Dedifferentiated amniotic fluid mesenchymal stem cell (primary cell): ENCODE data around the gene PDE6C.

Experiments used
- DNase-seq: peaks from one replicate; pipeline ENCODE4 v3.0.0-alpha.2; 2016; ENCODE audit errors: extremely low spot score

Gene PDE6C

DNA sequence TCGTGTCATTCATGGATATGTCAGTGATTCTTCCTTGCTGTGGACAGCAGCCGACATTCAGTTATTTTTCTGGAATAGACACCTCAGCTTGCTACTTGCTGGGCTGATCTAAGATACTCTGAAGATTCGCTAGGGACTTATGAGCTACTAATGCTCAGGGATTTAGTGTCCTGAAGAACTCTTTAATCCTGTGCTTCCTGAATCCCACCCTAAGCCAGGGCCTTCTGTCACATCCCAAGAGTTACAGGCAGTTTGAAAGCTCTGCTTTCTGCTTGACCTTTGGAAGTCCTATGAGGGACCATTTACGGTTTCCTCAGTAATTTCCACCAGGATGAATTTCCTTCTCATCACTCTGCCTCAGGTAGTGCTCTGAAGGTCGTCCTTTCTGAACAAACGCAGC, at the start of gene PDE6C:
Gene PDE6C, plus strand, starts transcription at position 227 of the 400 bp plus-strand sequence. CDS start 189 bp downstream, outside the sequence.
- DNase-seq: no peak

DNA sequence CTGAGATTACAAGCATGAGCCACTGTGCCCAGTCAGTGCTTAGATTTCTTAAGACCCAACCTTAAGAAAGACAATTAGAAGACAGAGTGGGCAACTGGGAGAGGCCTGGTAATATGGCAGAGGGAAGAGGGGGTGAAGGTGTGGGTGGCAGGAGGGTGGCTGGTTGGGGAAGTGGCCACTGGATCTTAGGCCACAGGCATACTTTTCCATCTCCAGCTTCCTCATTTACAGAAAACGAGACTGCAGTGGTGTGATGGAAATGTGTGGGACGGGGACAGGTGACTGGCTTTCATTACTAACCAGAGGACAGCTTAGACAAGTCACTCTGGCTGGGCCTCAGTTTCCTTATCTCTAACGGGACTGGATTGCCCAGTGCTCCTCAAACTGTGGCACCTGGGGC, 46.9 kb upstream of the PDE6C start:
- no peak for DNase-seq

- no peak for DNase-seq
These were observed 45.7 kb upstream of the PDE6C start, which contains the start of gene FFAR4 for GRCh38 chr10:93566435-93567276. Gene FFAR4, plus strand, starts transcription at chr10:93566665. Its CDS starts 56 bp downstream, at chr10:93566721.

DNA sequence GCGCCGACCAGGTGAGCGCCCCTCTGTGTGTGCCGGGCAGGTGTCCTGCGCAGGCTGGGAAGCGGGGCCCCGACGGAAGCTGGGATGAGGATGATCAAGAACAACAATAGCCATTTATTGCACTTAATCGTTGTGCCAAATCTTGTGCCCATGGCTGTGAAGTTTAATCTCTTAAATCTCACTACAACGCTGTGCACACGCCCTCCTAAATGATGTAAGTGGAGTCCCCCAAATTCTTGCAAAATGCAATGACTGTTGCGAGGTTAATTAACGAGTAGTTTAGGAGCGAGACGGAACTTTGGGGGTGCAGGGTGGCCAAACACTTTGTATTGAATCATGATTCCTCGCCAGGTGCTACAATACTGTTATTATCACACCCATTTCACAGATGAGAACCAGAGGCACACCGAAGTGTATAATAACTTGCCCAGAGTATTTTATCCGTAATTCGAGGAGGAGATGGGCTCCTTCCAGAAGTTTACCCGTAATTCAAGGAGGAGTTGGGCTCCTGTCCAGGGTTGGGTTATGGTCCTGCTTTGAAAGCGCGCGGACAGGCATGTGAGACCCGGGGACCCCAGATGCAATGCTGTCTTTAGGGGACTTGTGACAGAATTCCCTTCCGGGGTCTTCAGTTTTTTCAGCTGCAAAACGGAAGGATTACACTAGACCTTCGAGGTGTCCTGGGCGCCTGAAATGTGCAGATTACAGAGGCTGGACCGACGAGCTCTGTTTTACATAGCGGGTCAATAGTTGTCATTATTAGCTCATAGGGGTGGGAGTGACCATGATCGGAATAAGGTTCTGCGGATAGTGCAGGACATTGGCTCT, 44.8 kb upstream of the PDE6C start:
- no peak for DNase-seq

- no peak for DNase-seq
These were observed 44.3 kb upstream of the PDE6C start for GRCh38 chr10:93568105-93568390.

DNA sequence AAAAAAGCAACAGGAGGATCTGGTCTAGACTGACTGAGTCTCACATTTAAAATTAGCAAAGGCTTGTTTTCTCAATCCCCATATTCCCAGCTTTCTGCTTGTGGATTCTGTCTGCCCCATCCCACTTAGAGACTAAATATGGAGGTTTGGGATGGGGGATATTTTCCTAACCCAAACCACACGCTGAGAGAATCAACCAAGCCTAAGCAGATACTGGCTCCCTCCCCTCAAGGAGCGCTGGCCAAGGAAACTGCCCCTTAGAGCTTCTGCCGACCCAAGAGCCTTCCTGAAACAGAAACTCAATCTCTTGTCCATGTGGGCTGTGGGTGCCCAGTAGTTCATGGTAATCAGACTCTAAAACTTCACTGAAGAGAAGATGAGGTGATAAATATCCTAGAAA, 42.0 kb upstream of the PDE6C start:
- DNase-seq: no peak

- DNase-seq: no peak
These were observed 39.7 kb upstream of the PDE6C start for GRCh38 chr10:93572606-93573005.

DNA sequence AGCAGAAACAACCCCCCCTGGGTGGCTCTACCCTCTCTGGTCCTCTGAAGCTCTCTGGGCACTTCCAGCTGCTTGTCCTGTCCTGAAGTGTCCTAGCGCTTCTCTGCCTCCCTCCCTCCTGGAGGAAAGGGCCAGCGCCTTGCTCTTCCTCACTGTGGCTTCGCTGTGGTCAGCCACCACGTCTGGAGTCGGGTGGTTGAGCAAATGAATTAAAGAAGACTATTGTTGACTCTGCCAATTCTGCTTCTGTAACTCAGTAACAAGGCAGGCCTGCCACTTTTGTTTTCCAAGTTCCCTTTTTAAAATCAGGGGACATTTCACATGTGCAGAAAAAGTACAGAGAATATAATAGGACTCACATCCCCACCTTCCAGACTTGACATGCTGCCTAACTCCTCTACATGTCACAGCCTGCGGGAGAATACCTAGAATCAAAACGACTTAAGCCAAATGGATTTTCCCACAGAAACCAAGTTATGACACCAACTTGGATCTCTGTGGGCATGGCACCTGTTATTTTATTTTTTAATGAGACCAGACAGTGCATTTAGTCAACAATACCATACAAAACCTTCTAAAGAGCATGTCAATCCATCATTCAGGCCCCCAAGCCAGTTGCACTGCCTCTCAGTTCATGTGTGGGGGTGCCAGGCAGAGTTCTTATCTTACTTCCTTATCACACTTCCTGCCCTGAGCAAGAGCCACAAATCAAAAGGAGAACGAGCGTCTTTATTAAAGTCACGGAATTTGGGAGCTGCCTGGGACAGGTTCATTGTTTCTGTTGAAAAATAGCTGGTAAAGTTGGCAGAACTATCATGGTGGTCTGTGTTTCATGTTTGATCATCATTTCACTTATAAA, 39.1 kb upstream of the PDE6C start:
- no peak for DNase-seq

DNA sequence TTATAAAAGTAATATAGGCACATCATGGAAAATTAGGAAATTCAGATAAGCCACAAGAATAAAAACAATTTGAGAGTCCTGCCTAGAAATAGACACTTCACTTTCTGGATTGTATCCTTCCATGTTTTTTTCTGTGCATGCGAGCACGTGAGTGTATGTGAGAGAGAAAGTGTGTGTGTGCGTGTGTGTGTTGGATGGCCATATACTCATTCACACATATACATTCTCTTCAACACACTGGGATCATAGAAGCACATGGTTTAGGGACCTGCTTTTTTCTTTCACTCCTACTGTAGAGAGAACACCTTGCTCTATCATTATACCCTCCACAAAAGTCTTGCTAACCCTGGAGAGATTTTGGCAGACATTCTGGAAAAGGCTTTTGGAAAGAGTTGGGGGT, 38.4 kb upstream of the PDE6C start:
- DNase-seq: no peak

- no peak for DNase-seq
These were observed 35.4 kb upstream of the PDE6C start for GRCh38 chr10:93576888-93577287.

- DNase-seq: no peak
These were observed 34.8 kb upstream of the PDE6C start for GRCh38 chr10:93577565-93577964.

- no peak for DNase-seq
These were observed 33.2 kb upstream of the PDE6C start for GRCh38 chr10:93579089-93579488.

DNA sequence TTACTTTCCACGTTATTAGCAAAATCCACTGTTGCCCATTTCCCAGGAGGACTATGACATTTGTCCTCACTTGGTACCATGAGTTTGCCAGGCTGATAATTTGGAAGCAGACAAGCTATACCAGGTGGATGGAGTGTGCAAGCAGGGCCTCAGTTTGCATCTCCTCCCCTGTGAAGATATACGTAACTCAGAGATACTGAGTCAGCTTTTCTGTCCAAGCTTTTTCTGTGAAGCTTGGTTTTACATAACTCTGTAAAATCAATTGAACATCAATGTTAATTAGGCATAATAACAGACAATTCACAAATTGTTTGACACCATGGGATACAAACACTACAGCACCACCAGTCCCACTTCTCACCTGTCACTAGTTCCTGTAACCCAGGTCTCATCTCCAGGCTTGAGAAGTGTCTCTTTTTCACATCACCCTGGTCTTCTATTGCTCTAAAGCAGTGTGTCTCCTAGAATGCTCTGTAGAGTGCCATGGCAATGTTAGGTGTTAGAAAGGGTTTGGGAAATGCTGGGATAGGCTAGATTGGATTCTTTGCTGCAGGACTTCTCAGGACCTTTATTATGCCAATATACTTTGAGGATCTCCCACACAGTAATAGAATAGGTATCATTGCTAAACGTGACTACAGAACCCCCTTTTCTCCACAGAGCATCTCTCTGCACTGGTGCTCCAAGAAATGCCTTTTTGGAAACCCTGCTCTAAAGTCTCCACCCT, 32.2 kb upstream of the PDE6C start:
- no peak for DNase-seq

GRCh38 chr10:93580828-93581227, 31.5 kb upstream of the PDE6C start:
- no peak for DNase-seq

GRCh38 chr10:93584445-93584844, 27.9 kb upstream of the PDE6C start:
- DNase-seq: no peak

DNA sequence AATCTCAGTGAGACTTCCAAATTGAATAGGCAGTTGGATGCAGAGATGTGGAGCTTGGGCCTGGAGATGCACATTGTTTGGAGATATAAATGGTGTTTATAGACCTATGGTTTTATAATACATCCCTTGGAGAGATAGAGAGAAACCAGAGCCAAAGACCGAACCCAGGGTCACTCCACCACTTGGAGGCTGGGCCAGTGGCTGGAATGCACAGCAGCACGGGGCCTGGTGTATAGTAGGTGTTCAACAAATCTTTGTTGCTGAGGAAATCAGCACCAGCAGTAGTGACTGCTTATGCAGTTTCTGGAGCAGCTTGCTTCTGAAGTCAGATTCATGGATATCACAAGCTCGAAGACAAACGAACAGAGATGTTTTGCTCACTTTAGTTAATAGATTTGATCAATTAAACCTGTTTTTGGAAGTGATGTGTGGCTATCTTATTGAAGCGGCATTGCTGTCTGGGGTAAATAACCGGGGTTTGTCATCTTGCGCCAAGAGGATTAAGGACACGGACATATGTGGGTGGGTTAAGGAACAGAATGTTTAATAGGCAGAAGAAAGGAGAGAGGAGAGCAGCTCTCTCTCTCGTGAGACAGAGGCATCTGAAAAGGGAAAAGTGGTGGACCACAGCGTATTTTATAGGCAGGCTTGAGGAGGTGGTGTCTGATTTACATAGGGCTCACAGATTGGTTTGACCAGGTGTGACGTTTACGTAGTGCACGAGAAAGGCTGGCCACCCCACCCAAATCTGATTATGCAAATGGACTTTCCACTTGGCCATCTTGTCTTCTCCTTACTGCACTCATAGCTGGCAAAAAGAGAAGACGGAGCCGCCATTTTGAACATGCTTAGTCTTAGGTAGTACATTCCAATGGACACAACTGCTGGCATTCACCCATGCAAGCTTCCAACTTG, 22.4 kb upstream of the PDE6C start:
- DNase-seq: no peak

DNA sequence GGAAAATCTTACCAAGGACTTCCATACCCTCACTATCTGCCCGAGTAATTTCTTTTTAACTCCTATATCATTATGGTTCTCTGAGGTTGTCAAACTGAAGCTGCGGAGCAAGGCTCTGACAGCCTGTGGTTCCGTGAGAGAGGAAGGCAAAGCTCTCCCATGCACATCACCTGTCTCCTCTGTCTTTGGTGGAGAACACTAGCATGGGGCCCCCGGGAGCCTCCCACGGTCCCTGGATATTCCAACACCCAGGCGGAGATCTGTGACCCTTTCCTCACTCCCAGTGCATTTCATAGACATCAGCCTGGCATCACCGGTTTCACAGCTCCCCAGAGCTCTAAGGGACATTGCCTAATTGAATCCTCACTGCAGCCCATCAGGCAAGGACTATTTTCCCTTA, 21.7 kb upstream of the PDE6C start:
- no peak for DNase-seq

DNA sequence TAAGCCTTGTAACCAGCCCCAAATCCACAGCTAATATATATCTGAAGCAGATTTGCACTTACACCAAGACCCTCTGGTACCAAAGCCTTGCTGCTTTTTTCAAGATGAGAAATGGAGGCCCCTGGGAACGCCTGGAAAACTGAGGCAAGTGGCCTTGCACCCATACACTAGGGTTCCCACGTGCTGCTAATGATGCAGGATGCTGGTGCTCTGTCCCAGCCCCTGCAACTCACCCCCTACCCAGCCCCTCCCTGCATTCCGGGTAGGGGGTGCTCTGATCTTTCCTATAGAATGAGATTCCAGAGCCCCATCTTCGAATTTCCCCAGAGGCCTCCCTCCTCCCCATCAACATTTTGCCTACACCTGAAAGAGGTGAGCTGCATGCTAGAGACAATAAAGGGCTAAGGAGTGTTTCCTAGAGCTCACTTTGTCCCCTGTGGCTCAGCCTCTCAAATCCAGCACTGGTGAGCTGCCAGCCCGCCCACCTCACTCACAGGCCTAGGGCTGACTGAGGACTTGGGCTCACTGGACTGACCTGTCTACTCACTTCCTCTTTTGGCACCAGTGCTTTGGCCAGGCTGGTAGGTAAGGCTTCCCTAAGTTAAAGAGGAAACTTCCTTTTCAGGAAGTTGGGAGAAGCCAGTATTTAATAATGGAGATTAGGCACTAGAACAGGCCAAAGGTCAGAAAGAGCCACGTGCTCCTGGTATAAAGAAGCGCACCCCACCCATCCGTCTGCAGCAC, 21.1 kb upstream of the PDE6C start:
- no peak for DNase-seq

- no peak for DNase-seq
These were observed 19.1 kb upstream of the PDE6C start for GRCh38 chr10:93593254-93593653.

DNA sequence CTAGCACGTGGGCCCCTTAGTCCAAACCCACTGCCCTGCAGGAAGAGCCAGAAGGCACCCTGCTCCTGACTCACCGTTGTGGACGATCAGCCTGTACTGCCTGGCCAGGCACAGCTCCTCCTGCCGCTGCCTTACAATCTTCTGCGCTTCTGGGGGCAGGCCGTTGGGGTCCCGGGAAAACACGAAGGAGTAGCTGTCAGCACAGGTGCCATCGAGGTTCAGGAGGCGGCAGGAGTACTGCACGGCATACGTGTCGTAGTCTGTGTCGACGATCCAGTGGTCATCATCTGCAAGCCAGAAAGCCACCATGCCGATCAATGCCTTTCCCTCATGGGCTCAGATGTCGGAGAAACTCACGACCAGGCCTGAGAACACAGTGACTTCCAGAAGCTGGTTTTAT, 18.6 kb upstream of the PDE6C start:
- no peak for DNase-seq
